Type B pancreatic cell (in vitro differentiated cells): ENCODE data around the gene MPC2. TPM values are rescaled to one million over a fixed set of nuclear protein-coding genes. Genes with fewer than 3 reads are reported as not detected.

Experiments used
- DNase-seq: peaks from one replicate; pipeline ENCODE4 v3.0.0; 2021; ENCODE audit warnings: mixed read lengths; ENCODE audit not compliant: unreplicated experiment; ENCODE audit errors: extremely low spot score
- H3K27ac Mint-ChIP-seq: 2 replicates; pipeline ENCODE4 v1.8.0; 2021; ENCODE audit warnings: mild to moderate bottlenecking, mixed read lengths
- H3K27me3 Mint-ChIP-seq: 2 replicates; pipeline ENCODE4 v1.8.0; 2021; ENCODE audit warnings: mixed read lengths
- H3K36me3 Mint-ChIP-seq: 2 replicates; pipeline ENCODE4 v1.8.0; 2021; ENCODE audit warnings: mixed read lengths
- H3K4me1 Mint-ChIP-seq: one replicate; pipeline ENCODE4 v1.8.0; 2021; ENCODE audit warnings: mixed read lengths; ENCODE audit not compliant: unreplicated experiment
- H3K4me3 Mint-ChIP-seq: 2 replicates; pipeline ENCODE4 v1.8.0; 2021; ENCODE audit warnings: mild to moderate bottlenecking, mixed read lengths
- H3K9me3 Mint-ChIP-seq: 2 replicates; pipeline ENCODE4 v1.8.0; 2021; ENCODE audit warnings: mixed read lengths
- CTCF ChIP-seq: fragments of 200-600 bp; sonication (generic); conservative IDR thresholded peaks from 2 replicates; pipeline ENCODE4 v1.5.0; 2021; ENCODE audit warnings: antibody characterized with exemption, mild to moderate bottlenecking
- long read RNA-seq: library from polyadenylated mRNA; unstranded; transcript quantifications from one replicate; pipeline ENCODE4 v2.0.0, GENCODE V29; 2020
- total RNA-seq: library from RNA; stranded (reverse); gene quantifications from 2 replicates; pipeline ENCODE4 v1.2.1, GENCODE V29; 2021; ENCODE audit warnings: low replicate concordance

The MPC2 gene
- total RNA-seq: 60.2 and 86.4 TPM in 2 replicates
- long read RNA-seq, transcript MPC2-202 (5 exons, 2,177 nt): major isoform, 143 of 148 reads
- long read RNA-seq, partial matches to known transcripts: 2 of 148 reads
- long read RNA-seq, other reads (novel, unspliced or antisense): 3 of 148 reads

GRCh38 chr1:167936930-167937708 lies at the start of gene MPC2:
Gene MPC2 (minus strand): TSS chr1:167937072. CDS start chr1:167935841, 1,231 bp downstream.
- peaks cover 23% of the 10 kb centered on the region for H3K4me1 Mint-ChIP-seq
- H3K27ac Mint-ChIP-seq: peak within 1 kb of the TSS; percentile 99
- peaks cover 4% of the 10 kb centered on the region for H3K36me3 Mint-ChIP-seq
- H3K9me3 Mint-ChIP-seq: no peaks in the 10 kb centered on the region
- H3K27me3 Mint-ChIP-seq: peaks cover 3% of the 10 kb centered on the region
- H3K4me3 Mint-ChIP-seq: peak within 1 kb of the TSS; percentile 95
- no peak for TF ChIP-seq CTCF
- no peak for DNase-seq

- H3K9me3 Mint-ChIP-seq: peaks cover 3% of the 10 kb centered on the region
- peaks cover 32% of the 10 kb centered on the region for H3K36me3 Mint-ChIP-seq
- no peak for TF ChIP-seq CTCF
- no peaks in the 10 kb centered on the region for H3K27me3 Mint-ChIP-seq
- H3K4me3 Mint-ChIP-seq: no peak overlapping the region
- no peak overlapping the region for H3K27ac Mint-ChIP-seq
- no peaks in the 10 kb centered on the region for H3K4me1 Mint-ChIP-seq
- DNase-seq: no peak
These were observed 48.1 kb upstream of the MPC2 start for GRCh38 chr1:167984886-167985489.

DNA sequence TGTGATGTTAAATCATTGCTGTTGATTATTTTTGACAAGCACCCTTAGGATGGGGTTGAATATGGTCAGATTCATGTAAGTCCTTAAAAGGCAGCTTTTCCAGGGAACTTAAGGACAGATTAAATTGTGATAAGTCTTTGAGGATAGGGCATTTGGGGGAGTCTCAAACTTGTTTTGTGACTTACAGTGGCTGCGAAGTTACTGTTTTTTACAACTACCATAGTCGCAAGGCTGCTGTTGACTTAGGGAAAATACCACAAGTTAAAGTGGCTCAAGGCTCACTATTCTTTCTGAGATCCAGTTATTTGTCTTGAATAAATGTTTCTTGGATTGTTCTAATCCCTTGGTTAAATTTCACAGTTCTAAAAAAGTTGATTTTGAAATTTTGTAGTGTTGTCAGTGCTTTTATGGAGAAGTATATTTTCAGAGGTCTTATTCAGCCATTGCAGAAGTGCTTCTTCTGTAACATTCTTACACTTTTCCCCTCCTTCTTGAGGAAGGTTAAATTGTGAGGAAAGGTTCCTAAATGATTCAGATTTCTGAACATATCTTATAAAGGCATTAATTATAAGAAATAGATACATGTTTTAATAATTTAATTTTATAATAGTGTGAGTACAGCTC lies 47.0 kb upstream of the MPC2 start:
- no peak for TF ChIP-seq CTCF

GRCh38 chr1:167981933-167982332 lies 45.1 kb upstream of the MPC2 start:
- H3K27ac Mint-ChIP-seq: no peak overlapping the region
- DNase-seq: no peak
- no peaks in the 10 kb centered on the region for H3K27me3 Mint-ChIP-seq
- no peaks in the 10 kb centered on the region for H3K4me1 Mint-ChIP-seq
- peaks cover 8% of the 10 kb centered on the region for H3K9me3 Mint-ChIP-seq
- no peak overlapping the region for H3K4me3 Mint-ChIP-seq
- no peak for TF ChIP-seq CTCF
- H3K36me3 Mint-ChIP-seq: peaks cover 51% of the 10 kb centered on the region

More for the DNA sequence above, 47.0 kb upstream of the MPC2 start:
- DNase-seq: no peak
- Mint-ChIP-seq H3K9me3 (peaks cover 3% of the 10 kb centered on the region), H3K27me3 (no peaks in the 10 kb centered on the region), H3K4me1 (no peaks in the 10 kb centered on the region), H3K4me3 (no peak overlapping the region), H3K36me3 (peaks cover 37% of the 10 kb centered on the region), H3K27ac (no peak overlapping the region)

DNA sequence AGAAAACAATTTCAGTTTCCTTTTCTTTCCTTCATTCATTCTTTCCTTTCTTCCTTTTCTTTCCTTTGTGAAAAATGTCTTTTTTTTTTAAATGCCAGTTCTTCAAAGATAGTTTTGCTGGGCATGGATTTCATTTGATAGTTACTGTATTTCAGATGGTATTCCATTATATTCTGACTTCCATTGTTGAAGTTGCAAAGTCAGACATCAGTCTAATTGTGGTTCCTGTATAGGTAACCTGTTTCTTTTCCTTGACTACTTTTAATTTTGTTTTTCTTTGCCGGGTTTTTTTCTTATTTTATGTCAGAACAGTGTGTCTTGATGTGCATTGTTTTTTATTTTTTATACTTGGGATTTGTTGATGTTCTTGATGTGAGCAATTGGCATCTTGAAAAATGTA lies 40.4 kb upstream of the MPC2 start:
- peaks cover 44% of the 10 kb centered on the region for H3K36me3 Mint-ChIP-seq
- no peaks in the 10 kb centered on the region for H3K4me1 Mint-ChIP-seq
- no peak overlapping the region for H3K27ac Mint-ChIP-seq
- no peaks in the 10 kb centered on the region for H3K27me3 Mint-ChIP-seq
- no peak for DNase-seq
- no peak overlapping the region for H3K4me3 Mint-ChIP-seq
- peaks cover 4% of the 10 kb centered on the region for H3K9me3 Mint-ChIP-seq
- no peak for TF ChIP-seq CTCF
